ENCODE data around the gene ISG20L2.

- TF ChIP-seq CTCF (IDR thresholded peaks at IDR 0.05; ENCODE audit: low read depth, low read length) (no peak), POLR2A (IDR thresholded peaks at IDR 0.05; ENCODE audit: extremely low read depth, insufficient read length) (no peak)
Observed at GRCh38 chr1:156714830-156715229, 13.7 kb downstream of the ISG20L2 start.
